Measurements from ENCODE around the gene F11. TPM values are rescaled to one million over a fixed set of nuclear protein-coding genes. Genes with fewer than 3 reads are reported as not detected.
"Not testable (repeated sequence)": the region's sequence is repeated elsewhere in the genome, so short reads cannot be mapped to it uniquely, and the experiment has no call there.

The F11 gene
- total and polyA plus RNA-seq, 2 of the 13 experiments (the other 11 are each of a cell fraction or from before 2014, with no cell fraction given): 35.1 to 58.0 TPM

GRCh38 chr4:186273392-186273789 is 7.4 kb downstream of the F11 start:
- peaks cover 0 to 14% of the 10 kb centered on the region in 2 experiments; a peak in 1 of 5 replicates for H3K36me3 ChIP-seq (replicated peaks in 1 of 2; ENCODE audit: control insufficient read depth in 1 of 2, insufficient read depth in 2 of 2, low read length in 2 of 2)
- H3K9ac ChIP-seq (ENCODE audit: insufficient read depth, low read depth, low read length); DNase-seq (ENCODE audit: low spot score); H3K4me2 ChIP-seq (ENCODE audit: low read depth, low read length); H3K27ac ChIP-seq (ENCODE audit: extremely low read length, insufficient read depth, low read length); BruUV-seq (replicated peaks); in situ Hi-C loops (cut with HindIII; ENCODE audit: extremely low pct_ligation_motif_present, low pct_unique_long_range_greater_than_20kb); H2AFZ ChIP-seq (ENCODE audit: low read length); H3K27me3 ChIP-seq (ENCODE audit: control insufficient read depth in 1 of 2, insufficient read depth in 2 of 2, low read length in 2 of 2); H3K79me2 ChIP-seq (ENCODE audit: insufficient read depth, low read length); H3K4me1 ChIP-seq (ENCODE audit: insufficient read depth, low read length); H3K4me3 ChIP-seq (replicated peaks in 1 of 3; ENCODE audit: insufficient read depth in 1 of 3, low read depth in 2 of 3, low read length in 3 of 3); CTCF ChIA-PET (ENCODE audit: low intra/inter-chr PET ratio, low total read pairs); H4K20me1 ChIP-seq (ENCODE audit: insufficient read depth, low read length); intact Hi-C loops (cut with micrococcal nuclease; ENCODE audit: unreplicated experiment); FAIRE-seq; H3K9me3 ChIP-seq (ENCODE audit: low read length); ATAC-seq; POLR2A ChIA-PET: not testable (repeated sequence)
- WGBS (ENCODE audit: low lambda C conversion rate): 97% methylated on average over 5 of the region's 5 CpGs
- 0 out of 2 replicates have a peak, but pooled peaks have one; percentile 33 for TF ChIP-seq ZNF121 (CRISPR knock-in tag; IDR thresholded peaks at IDR 0.05)

- Histone ChIP-seq H3K4me3 (replicated peaks in 1 of 3; ENCODE audit: insufficient read depth in 1 of 3, low read depth in 2 of 3, low read length in 3 of 3) (no peak overlapping the region), H3K4me1 (ENCODE audit: insufficient read depth, low read length) (peaks cover 25% of the 10 kb centered on the region), H3K27ac (ENCODE audit: extremely low read length, insufficient read depth, low read length) (peak overlapping the region; percentile 4), H3K36me3 (replicated peaks in 1 of 2; ENCODE audit: control insufficient read depth in 1 of 2, insufficient read depth in 2 of 2, low read length in 2 of 2) (peaks cover 1 to 10% of the 10 kb centered on the region in 2 experiments; a peak in 2 of 5 replicates), H3K9me3 (ENCODE audit: low read length) (no peaks in the 10 kb centered on the region), H3K27me3 (ENCODE audit: control insufficient read depth in 1 of 2, insufficient read depth in 2 of 2, low read length in 2 of 2) (no peaks in the 10 kb centered on the region), H4K20me1 (ENCODE audit: insufficient read depth, low read length) (no peaks in the 10 kb centered on the region), H3K9ac (ENCODE audit: insufficient read depth, low read depth, low read length) (no peak overlapping the region), H3K4me2 (ENCODE audit: low read depth, low read length) (no peak overlapping the region), H2AFZ (ENCODE audit: low read length) (no peak overlapping the region), H3K79me2 (ENCODE audit: insufficient read depth, low read length) (no peaks in the 10 kb centered on the region)
- no TSS peak for BruUV-seq (replicated peaks)
- intact Hi-C loops (cut with micrococcal nuclease; ENCODE audit: unreplicated experiment) (no loop called here), in situ Hi-C loops (cut with HindIII; ENCODE audit: extremely low pct_ligation_motif_present, low pct_unique_long_range_greater_than_20kb) (no loop called here)
- ChIA-PET CTCF (ENCODE audit: low intra/inter-chr PET ratio, low total read pairs) (no interaction called here), POLR2A (interaction anchor here (1.8 kb wide), 1 partner anchor 17 kb away, joined by 5 read pairs; the partner anchor contains the start of gene F11)
- 64% methylated on average over 3 of the region's 5 CpGs for WGBS (ENCODE audit: low lambda C conversion rate)
- FAIRE-seq (peak; percentile 48), ATAC-seq (peak; percentile 85), DNase-seq (ENCODE audit: low spot score) (peak; percentile 16)
- TF ChIP-seq NR2F1 (CRISPR knock-in tag; IDR thresholded peaks at IDR 0.05) (0 out of 4 replicates have a peak, but pooled peaks have one; percentile 20 to 55), HOMEZ (CRISPR knock-in tag; IDR thresholded peaks at IDR 0.05; ENCODE audit: low read depth) (peak; percentile 55; the same call in 1 of the 2 replicates), NR2C2 (CRISPR knock-in tag; IDR thresholded peaks at IDR 0.05; ENCODE audit: borderline replicate concordance) (peak; percentile 42; the same call in 1 of the 2 replicates), ETV5 (CRISPR knock-in tag; IDR thresholded peaks at IDR 0.05; ENCODE audit: borderline replicate concordance) (peak; percentile 55; the same call in 1 of the 2 replicates), MAFF (IDR thresholded peaks at IDR 0.05; ENCODE audit: low read depth, low read length) (no peak), HNF4A (CRISPR knock-in tag; IDR thresholded peaks at IDR 0.05) (peak; percentile 87), ARID5B (CRISPR knock-in tag; IDR thresholded peaks at IDR 0.05) (peak; percentile 59), ZNF263 (CRISPR knock-in tag; IDR thresholded peaks at IDR 0.05) (peak; percentile 92), HNF4G (IDR thresholded peaks at IDR 0.05; ENCODE audit: borderline replicate concordance, low read depth, low read length) (peak; percentile 53; the same call in 1 of the 2 replicates), HNF4G (CRISPR knock-in tag; IDR thresholded peaks at IDR 0.05; ENCODE audit: borderline replicate concordance, low read depth) (0 out of 2 replicates have a peak, but pooled peaks have one; percentile 37), SAP130 (CRISPR knock-in tag; IDR thresholded peaks at IDR 0.05; ENCODE audit: low read depth) (0 out of 2 replicates have a peak, but pooled peaks have one; percentile 25), ZNF569 (CRISPR knock-in tag; IDR thresholded peaks at IDR 0.05; ENCODE audit: borderline replicate concordance) (0 out of 2 replicates have a peak, but pooled peaks have one; percentile 75)
These were observed 17.3 kb downstream of the F11 start for GRCh38 chr4:186283311-186283710.

Data from HepG2 (cell line).